ENCODE measurements around the gene GPR68. TPM values are rescaled to one million over a fixed set of nuclear protein-coding genes. Genes with fewer than 3 reads are reported as not detected.
"Not testable (repeated sequence)": the region's sequence is repeated elsewhere in the genome, so short reads cannot be mapped to it uniquely, and the experiment has no call there.

Gene GPR68
- total RNA-seq, 2 donors from 2014 or later: 36.8 to 44.8 TPM

DNA sequence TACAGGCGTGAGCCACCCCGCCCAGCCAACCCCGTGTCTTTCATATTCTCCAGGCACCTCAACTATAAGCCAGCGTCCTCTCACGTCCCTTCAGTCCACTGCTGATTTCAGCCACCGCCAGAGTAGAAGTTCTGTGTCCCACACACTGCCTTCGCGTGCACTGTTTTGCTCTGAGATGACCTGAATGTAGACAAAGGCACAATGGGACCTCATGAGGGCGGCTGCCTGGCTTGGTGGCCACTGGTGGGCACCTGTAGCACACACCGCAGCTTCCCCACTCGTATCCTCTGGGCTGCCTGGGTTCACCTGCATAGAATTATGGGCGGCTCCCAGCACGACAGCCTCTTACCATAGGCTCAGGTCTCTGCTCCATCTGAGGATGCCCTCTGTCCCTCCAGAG, 57.2 kb downstream of the GPR68 start:
- H3K9me3 Mint-ChIP-seq: no peaks in the 10 kb centered on the region
- no peak for ATAC-seq (replicated peaks)
- H3K4me3 Mint-ChIP-seq: no peak overlapping the region
- peaks cover 81% of the 10 kb centered on the region for H3K36me3 Mint-ChIP-seq (ENCODE audit: low read depth)
- no peaks in the 10 kb centered on the region for H3K27me3 Mint-ChIP-seq
- peaks cover 11% of the 10 kb centered on the region for H3K4me1 Mint-ChIP-seq
- H3K27ac Mint-ChIP-seq: no peak overlapping the region

GRCh38 chr14:91186515-91187066, 57.9 kb downstream of the GPR68 start:
- Mint-ChIP-seq H3K4me3 (no peak overlapping the region), H3K4me1 (peaks cover 7% of the 10 kb centered on the region), H3K27me3 (no peaks in the 10 kb centered on the region), H3K36me3 (ENCODE audit: low read depth) (peaks cover 81% of the 10 kb centered on the region), H3K9me3 (no peaks in the 10 kb centered on the region), H3K27ac (no peak overlapping the region)
- ATAC-seq (replicated peaks): no peak

DNA sequence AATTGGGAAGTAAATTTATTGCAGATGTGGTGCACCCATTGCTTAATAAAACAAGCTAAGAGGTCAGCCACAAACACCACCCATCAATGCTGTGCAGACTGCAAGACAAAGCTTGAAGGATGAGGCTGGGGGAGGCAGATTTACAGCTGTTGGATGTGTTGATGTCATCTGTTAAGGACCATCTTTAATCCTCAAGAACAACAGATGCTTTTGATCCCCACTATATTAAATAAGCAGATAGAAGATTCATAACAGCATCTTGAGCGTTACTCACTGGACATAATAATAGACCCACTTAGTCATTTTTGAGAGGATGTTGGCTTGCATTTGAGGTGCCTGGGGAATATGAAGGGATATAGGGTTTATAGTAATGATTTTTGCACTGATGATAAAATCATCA, 58.8 kb downstream of the GPR68 start:
- Mint-ChIP-seq H3K4me3 (no peak overlapping the region), H3K36me3 (ENCODE audit: low read depth) (peaks cover 81% of the 10 kb centered on the region), H3K27ac (no peak overlapping the region), H3K4me1 (peaks cover 5% of the 10 kb centered on the region), H3K27me3 (no peaks in the 10 kb centered on the region), H3K9me3 (no peaks in the 10 kb centered on the region)
- ATAC-seq (replicated peaks): no peak

GRCh38 chr14:91184559-91184958, 59.9 kb downstream of the GPR68 start:
- no peak for ATAC-seq (replicated peaks)
- Mint-ChIP-seq H3K4me1 (no peaks in the 10 kb centered on the region), H3K4me3 (no peak overlapping the region), H3K9me3 (no peaks in the 10 kb centered on the region), H3K27me3 (no peaks in the 10 kb centered on the region), H3K36me3 (ENCODE audit: low read depth) (peaks cover 73% of the 10 kb centered on the region), H3K27ac (no peak overlapping the region)

DNA sequence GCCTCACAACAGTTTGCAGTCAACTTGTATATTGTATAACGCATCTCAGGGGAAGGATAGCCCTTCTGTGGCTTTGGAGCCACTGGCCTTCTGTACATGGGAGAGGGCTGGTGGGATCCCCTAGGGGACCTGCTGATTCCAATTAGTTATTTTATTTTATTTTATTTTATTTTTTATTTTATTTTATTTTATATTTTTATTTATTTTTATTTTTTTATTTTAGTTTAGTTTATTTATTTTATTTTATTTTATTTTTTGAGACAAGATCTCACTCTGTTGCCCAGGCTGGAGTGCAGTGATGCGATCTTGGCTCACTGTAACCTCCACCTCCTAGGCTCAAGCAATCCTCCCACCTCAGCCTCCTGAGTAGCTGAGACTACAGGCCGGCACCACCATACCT, 61.8 kb downstream of the GPR68 start:
- not testable (repeated sequence) for H3K4me3 Mint-ChIP-seq; H3K27ac Mint-ChIP-seq; ATAC-seq (replicated peaks); H3K4me1 Mint-ChIP-seq; H3K9me3 Mint-ChIP-seq; H3K27me3 Mint-ChIP-seq
- peaks cover 64% of the 10 kb centered on the region for H3K36me3 Mint-ChIP-seq (ENCODE audit: low read depth)

Other genes starting within 250 kb of the GPR68 start
- 10 to 100 TPM; 30.0 to 46.2 TPM for gene RPS6KA5, start 184.1 kb downstream of the GPR68 start, total RNA-seq
- 10 to 100 TPM; 73.8 to 88.7 TPM for gene DGLUCY, start 130.6 kb downstream of the GPR68 start, total RNA-seq
- 100 to 1,000 TPM; 143 to 172 TPM for gene CCDC88C, start 173.1 kb upstream of the GPR68 start, total RNA-seq

All from activated T-helper 17 cell treated with anti-CD3 and anti-CD28 coated beads, Interleukin-2, amount 50 U/mL, for 72 hours (primary cell).